GM12865 (cell line): Measurements from ENCODE around the gene HAPLN3.

Experiments
- DNase-seq: peaks from one replicate; pipeline ENCODE4 v3.0.0; 2010; ENCODE audit warnings: low read depth
- H3K4me3 ChIP-seq: 2 replicates; pipeline ENCODE4 v1.5.1; 2011; ENCODE audit warnings: mild to moderate bottlenecking, low read depth, low read length, control low read depth
- TF ChIP-seq, protein P1 (sequence below): IDR thresholded peaks from 2 replicates; pipeline ENCODE4 v1.5.1; 2011; ENCODE audit warnings: low read length, control low read depth, low read depth, inconsistent platforms; ENCODE audit not compliant: insufficient read depth; ENCODE audit errors: missing control alignments

Gene HAPLN3

DNA sequence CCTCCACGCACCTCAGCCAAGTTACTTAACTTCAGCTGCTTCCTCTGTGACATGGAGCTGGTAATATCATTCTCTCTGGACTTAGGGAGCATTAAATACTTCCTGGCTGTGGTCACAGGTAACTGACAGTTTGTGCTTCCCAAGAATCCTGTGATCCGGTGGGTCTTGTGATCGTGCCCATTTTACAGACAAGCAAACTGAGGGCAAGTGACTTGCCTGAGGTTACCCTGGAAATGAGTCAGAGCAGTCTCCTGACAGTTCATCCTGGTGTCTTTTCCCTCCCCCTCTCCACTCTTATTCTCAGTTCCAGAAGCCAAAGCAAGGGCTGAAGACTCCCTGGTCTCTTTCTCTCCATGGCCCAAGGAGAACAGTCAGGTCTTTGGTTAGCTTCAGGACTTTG is 56.2 kb downstream of the HAPLN3 start:
- TF ChIP-seq, protein P1, sequence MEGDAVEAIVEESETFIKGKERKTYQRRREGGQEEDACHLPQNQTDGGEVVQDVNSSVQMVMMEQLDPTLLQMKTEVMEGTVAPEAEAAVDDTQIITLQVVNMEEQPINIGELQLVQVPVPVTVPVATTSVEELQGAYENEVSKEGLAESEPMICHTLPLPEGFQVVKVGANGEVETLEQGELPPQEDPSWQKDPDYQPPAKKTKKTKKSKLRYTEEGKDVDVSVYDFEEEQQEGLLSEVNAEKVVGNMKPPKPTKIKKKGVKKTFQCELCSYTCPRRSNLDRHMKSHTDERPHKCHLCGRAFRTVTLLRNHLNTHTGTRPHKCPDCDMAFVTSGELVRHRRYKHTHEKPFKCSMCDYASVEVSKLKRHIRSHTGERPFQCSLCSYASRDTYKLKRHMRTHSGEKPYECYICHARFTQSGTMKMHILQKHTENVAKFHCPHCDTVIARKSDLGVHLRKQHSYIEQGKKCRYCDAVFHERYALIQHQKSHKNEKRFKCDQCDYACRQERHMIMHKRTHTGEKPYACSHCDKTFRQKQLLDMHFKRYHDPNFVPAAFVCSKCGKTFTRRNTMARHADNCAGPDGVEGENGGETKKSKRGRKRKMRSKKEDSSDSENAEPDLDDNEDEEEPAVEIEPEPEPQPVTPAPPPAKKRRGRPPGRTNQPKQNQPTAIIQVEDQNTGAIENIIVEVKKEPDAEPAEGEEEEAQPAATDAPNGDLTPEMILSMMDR, result no peak
- DNase-seq, result no peak
- H3K4me3 ChIP-seq, result no peak overlapping the region

DNA sequence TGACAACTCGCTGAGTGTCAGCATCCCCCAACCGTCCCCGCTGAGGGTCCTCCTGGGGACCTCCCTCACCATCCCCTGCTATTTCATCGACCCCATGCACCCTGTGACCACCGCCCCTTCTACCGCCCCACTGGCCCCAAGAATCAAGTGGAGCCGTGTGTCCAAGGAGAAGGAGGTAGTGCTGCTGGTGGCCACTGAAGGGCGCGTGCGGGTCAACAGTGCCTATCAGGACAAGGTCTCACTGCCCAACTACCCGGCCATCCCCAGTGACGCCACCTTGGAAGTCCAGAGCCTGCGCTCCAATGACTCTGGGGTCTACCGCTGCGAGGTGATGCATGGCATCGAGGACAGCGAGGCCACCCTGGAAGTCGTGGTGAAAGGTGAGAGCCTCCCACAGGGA is 56.7 kb downstream of the HAPLN3 start:
- TF ChIP-seq, protein P1, result no peak
- DNase-seq, result no peak
- no peak overlapping the region for H3K4me3 ChIP-seq

DNA sequence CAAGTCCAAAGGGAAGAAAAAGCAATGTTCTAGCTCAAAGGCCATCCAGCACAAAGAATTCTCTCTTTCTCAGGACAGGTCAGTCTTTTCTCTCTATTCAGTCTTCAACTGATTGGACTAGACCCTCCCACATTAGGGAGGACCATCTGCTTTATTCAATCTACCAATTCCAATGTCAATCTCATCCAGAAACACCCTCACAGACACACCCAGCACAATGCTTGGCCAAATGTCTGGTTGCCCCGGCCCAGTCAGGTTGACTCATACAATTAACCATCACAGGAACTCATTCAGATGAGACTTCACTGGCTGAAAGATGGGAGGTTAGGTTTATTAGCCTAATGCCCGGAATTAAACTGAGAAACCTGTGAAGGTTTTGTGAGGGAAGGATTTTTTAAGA is 59.7 kb downstream of the HAPLN3 start:
- TF ChIP-seq, protein P1, result no peak
- no peak overlapping the region for H3K4me3 ChIP-seq
- no peak for DNase-seq

DNA sequence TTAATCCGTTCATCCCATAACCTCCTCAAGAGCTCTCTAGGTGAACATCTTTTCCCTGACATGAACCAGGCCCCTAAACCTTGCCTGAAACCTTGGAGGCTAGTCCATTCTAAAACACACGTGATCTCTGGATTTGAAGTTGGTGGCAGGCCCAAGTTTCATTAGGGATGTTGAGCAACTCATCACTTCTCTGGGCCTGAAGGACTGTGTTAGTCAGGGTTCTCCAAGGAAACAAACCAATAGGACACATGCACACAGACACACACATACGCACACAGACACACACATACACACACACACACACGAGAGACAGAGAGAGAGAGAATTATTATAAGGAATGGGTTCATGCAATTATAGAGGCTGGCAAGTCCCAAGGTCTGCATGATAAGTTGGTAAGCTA is 60.2 kb downstream of the HAPLN3 start:
- no peak overlapping the region for H3K4me3 ChIP-seq
- TF ChIP-seq, protein P1, result no peak
- no peak for DNase-seq

DNA sequence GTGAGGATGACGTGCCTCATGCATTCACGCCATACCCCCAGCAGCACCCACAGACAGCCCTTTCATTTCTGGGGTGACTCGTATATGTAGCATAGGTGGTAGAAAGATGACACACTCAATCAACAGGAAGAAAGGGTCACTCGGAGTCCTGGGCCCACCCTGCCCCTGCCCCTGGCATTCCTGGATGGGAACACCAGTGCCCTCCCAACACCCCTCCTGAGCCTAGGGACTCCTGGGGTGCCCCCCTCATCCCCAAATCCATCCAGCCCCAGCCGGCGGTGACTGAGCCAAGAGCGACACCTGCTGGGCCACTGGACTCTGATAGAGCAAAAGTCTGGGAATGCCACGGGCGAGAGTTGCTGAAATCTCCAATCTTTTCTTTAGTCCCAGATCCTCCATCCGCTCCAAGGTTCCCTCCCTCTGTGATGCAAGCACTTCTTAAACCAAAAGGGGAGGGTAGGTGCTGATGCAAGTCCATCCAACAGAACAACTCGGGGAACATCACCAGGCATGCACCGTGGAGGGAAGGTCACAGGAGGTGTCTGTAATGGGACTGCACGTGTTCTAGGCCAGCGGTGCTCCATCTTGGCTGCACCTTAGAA is 61.0 kb downstream of the HAPLN3 start:
- no peak overlapping the region for H3K4me3 ChIP-seq
- TF ChIP-seq, protein P1, result peak; percentile 51
- peak; percentile 12 for DNase-seq

DNA sequence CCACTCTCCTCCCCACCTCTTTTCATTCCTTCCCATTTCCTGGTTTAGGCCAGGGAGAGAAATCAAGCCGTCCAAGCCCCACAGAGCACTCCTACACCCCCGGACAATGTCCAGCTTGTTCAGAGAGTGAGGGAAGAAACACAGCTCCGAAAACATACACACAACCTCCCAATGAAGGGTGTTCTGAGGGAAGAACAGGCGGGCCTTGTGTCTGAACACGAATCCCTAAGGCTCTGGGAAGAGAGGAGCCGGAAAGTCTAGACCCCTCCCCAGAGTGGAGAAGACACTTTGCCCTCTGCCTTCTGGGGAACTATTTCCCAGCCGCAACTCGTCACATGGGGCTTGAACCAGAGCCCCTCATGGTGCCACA is 61.6 kb downstream of the HAPLN3 start:
- TF ChIP-seq, protein P1, result no peak
- no peak for DNase-seq
- H3K4me3 ChIP-seq, result no peak overlapping the region
